ENCODE results near the gene GABBR2.

- TF ChIP-seq CTCF (IDR thresholded peaks at IDR 0.05) (no peak), POLR2A (IDR thresholded peaks at IDR 0.05) (no peak)
Measured at GRCh38 chr9:98345011-98345410, 363.7 kb downstream of the GABBR2 start.

Data from uterus (tissue), 2 donors.